GM12892 (cell line): Measurements from ENCODE around the gene ZRANB3.

ENCODE experiments used
- POLR2A ChIP-seq: IDR thresholded peaks from 2 replicates; pipeline ENCODE4 v1.6.1; 2011; ENCODE audit warnings: low read depth, low read length, control low read depth
- POLR2AphosphoS5 ChIP-seq: IDR thresholded peaks from 2 replicates; pipeline ENCODE4 v1.6.1; 2011; ENCODE audit warnings: low read depth, low read length, control low read depth
- TAF1 ChIP-seq: IDR thresholded peaks from 2 replicates; pipeline ENCODE4 v1.6.1; 2011; ENCODE audit warnings: low read depth, mild to moderate bottlenecking, control low read depth, low read length, borderline replicate concordance

DNA sequence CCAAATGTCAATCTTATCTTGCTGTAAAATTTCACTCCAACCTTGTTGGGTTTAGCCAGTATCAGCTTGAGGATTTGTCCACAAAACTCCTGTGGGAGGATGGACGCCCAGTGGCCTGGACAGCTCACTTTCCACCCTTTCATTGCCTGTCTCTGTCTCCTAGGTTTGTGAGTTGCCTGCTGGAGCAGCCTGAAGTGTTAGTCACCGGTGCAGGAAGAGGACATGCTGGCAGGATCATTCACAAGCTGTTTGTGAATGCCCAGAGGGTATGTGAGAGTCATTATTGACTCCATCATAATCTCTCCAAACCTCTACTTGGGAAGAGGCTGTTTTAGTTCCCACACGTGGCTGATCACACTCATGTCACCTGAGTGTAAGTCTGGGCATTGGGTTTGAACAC is 366.6 kb downstream of the ZRANB3 start:
- TF ChIP-seq POLR2A (no peak), TAF1 (no peak), POLR2AphosphoS5 (no peak)
